Measurements from ENCODE around the gene TMPRSS11F. TPM values are rescaled to one million over a fixed set of nuclear protein-coding genes. Genes with fewer than 3 reads are reported as not detected.

Gene TMPRSS11F
- total RNA-seq, 1 experiment from 2014 or later = not detected

DNA sequence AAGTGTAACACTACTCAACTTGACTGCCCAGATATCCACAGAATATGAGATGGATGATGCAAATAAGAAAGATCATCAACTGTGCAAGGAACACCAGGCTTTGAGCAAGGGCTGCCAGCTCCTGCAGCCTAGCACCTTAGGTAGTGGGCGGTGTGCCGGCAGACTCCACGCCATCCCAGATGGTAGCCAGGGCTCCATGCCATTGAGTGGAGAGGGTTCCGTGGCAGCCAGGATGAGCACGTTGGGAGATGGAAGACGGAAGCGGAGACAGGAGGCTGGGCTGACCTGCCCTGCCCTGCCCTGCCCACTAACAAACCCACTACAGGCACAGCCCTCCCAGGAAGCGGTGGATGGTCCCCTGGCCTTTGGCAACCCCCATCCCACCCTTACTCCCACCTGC lies 51.9 kb downstream of the TMPRSS11F start:
- TF ChIP-seq, protein P1, sequence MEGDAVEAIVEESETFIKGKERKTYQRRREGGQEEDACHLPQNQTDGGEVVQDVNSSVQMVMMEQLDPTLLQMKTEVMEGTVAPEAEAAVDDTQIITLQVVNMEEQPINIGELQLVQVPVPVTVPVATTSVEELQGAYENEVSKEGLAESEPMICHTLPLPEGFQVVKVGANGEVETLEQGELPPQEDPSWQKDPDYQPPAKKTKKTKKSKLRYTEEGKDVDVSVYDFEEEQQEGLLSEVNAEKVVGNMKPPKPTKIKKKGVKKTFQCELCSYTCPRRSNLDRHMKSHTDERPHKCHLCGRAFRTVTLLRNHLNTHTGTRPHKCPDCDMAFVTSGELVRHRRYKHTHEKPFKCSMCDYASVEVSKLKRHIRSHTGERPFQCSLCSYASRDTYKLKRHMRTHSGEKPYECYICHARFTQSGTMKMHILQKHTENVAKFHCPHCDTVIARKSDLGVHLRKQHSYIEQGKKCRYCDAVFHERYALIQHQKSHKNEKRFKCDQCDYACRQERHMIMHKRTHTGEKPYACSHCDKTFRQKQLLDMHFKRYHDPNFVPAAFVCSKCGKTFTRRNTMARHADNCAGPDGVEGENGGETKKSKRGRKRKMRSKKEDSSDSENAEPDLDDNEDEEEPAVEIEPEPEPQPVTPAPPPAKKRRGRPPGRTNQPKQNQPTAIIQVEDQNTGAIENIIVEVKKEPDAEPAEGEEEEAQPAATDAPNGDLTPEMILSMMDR (conservative IDR thresholded peaks at IDR 0.05) = no peak
- intact Hi-C loops (cut with micrococcal nuclease; ENCODE audit: unreplicated experiment) = loop anchor here (10.0 kb wide), 1 partner anchor 97 kb away; no protein-coding TSS in a partner anchor
- Histone ChIP-seq H3K4me3 (no peak overlapping the region), H4K20me1 (ENCODE audit: insufficient read depth) (no peaks in the 10 kb centered on the region), H3K27me3 (ENCODE audit: insufficient read depth, low read depth) (no peaks in the 10 kb centered on the region), H3F3A (ENCODE audit: insufficient read depth, low read depth) (no peaks in the 10 kb centered on the region), H3K9me3 (ENCODE audit: insufficient read depth, low read depth) (no peaks in the 10 kb centered on the region), H3K79me2 (ENCODE audit: low read depth) (no peaks in the 10 kb centered on the region), H3K9me2 (ENCODE audit: insufficient read depth) (no peaks in the 10 kb centered on the region), H2AFZ (no peak overlapping the region), H3K27ac (no peak overlapping the region), H3K4me2 (no peak overlapping the region), H3K4me1 (replicated peaks; ENCODE audit: insufficient read depth) (no peaks in the 10 kb centered on the region), H3K36me3 (ENCODE audit: low read depth) (no peaks in the 10 kb centered on the region)
- no TSS peak for BruUV-seq (replicated peaks)
- ChIA-PET POLR2A (ENCODE audit: unreplicated experiment) (no interaction called here), CTCF (no interaction called here)
- DNase-seq = no peak

DNA sequence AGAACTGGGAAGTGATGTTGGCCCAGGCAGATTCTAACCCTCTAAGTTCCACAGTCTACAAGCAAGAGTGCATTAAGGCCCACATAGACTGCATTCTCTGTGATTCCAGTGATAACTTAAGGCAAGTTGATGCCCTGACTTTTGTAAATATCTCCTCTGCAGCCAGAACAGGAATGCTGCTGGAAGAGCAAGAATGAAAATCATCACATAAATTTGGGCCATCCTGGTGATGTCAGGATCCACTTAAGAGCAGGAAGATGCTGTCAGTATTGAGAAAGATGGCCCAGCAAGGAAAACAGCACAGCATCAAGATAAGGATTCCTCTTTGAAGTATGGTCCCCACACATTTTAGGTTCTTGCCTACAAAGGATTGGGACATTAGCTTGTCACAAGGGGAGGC lies 52.4 kb downstream of the TMPRSS11F start:
- Histone ChIP-seq H3F3A (ENCODE audit: insufficient read depth, low read depth) (no peaks in the 10 kb centered on the region), H3K9me3 (ENCODE audit: insufficient read depth, low read depth) (no peaks in the 10 kb centered on the region), H3K4me1 (replicated peaks; ENCODE audit: insufficient read depth) (no peaks in the 10 kb centered on the region), H3K79me2 (ENCODE audit: low read depth) (no peaks in the 10 kb centered on the region), H3K9me2 (ENCODE audit: insufficient read depth) (no peaks in the 10 kb centered on the region), H3K4me3 (no peak overlapping the region), H3K4me2 (no peak overlapping the region), H3K27ac (no peak overlapping the region), H2AFZ (no peak overlapping the region), H4K20me1 (ENCODE audit: insufficient read depth) (no peaks in the 10 kb centered on the region), H3K27me3 (ENCODE audit: insufficient read depth, low read depth) (no peaks in the 10 kb centered on the region), H3K36me3 (ENCODE audit: low read depth) (no peaks in the 10 kb centered on the region)
- no TSS peak for BruUV-seq (replicated peaks)
- TF ChIP-seq EZH2 (IDR thresholded peaks at IDR 0.05; ENCODE audit: low read depth) = no peak
- TF ChIP-seq, protein P1 (conservative IDR thresholded peaks at IDR 0.05) = no peak
- CTCF ChIA-PET = no interaction called here
- DNase-seq = no peak
- intact Hi-C loops (cut with micrococcal nuclease; ENCODE audit: unreplicated experiment) = loop anchor here (10.0 kb wide), 1 partner anchor 98 kb away; no protein-coding TSS in a partner anchor
- POLR2A ChIA-PET (ENCODE audit: unreplicated experiment) = no interaction called here

DNA sequence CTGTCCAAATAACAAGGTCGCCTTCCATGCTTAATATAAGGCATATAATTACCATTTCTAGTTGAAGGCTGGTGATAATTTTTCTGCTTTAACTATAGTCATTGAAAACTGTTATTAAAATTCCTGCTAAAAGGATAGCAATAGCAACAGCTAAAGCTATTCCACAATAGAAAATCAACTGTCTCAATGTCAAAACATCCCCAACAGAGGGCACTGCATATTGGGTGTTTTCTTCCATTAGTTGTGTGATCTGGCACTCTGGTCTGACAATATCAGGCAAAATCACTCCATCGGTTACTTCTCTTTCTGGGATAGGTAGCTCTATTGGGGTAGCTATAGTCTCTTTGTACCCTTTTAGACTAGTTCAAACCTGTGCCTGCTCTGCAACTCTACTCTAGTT lies 53.5 kb downstream of the TMPRSS11F start:
- CTCF ChIA-PET = no interaction called here
- POLR2A ChIA-PET (ENCODE audit: unreplicated experiment) = no interaction called here

More for the DNA sequence above, 53.5 kb downstream of the TMPRSS11F start:
- H3K4me1 ChIP-seq (replicated peaks; ENCODE audit: insufficient read depth) = no peaks in the 10 kb centered on the region
- no peak overlapping the region for H3K4me2 ChIP-seq
- intact Hi-C loops (cut with micrococcal nuclease; ENCODE audit: unreplicated experiment) = loop anchor here (10.0 kb wide), 1 partner anchor 99 kb away; no protein-coding TSS in a partner anchor
- no peaks in the 10 kb centered on the region for H3K79me2 ChIP-seq (ENCODE audit: low read depth)
- H3K27me3 ChIP-seq (ENCODE audit: insufficient read depth, low read depth) = no peaks in the 10 kb centered on the region
- BruUV-seq (replicated peaks) = no TSS peak
- no peak overlapping the region for H3K27ac ChIP-seq
- H3K9me2 ChIP-seq (ENCODE audit: insufficient read depth) = no peaks in the 10 kb centered on the region
- H3K9me3 ChIP-seq (ENCODE audit: insufficient read depth, low read depth) = no peaks in the 10 kb centered on the region
- DNase-seq = no peak
- H3F3A ChIP-seq (ENCODE audit: insufficient read depth, low read depth) = no peaks in the 10 kb centered on the region
- H3K36me3 ChIP-seq (ENCODE audit: low read depth) = no peaks in the 10 kb centered on the region
- H3K4me3 ChIP-seq = no peak overlapping the region
- H2AFZ ChIP-seq = no peak overlapping the region
- TF ChIP-seq, protein P1 (conservative IDR thresholded peaks at IDR 0.05) = no peak
- no peak for TF ChIP-seq EZH2 (IDR thresholded peaks at IDR 0.05; ENCODE audit: low read depth)
- no peaks in the 10 kb centered on the region for H4K20me1 ChIP-seq (ENCODE audit: insufficient read depth)
